Gastrocnemius medialis (tissue), 4 donors: ENCODE measurements around the gene ADGRV1. TPM values are rescaled to one million over a fixed set of nuclear protein-coding genes. Genes with fewer than 3 reads are reported as not detected.
A peak's percentile ranks its signal among the peaks of the same experiment; 100 is the strongest.

ENCODE experiments used
- ATAC-seq, 2 donors: fragments of 150-250 bp; one replicate each; pipeline ENCODE4 v1.9.1; 2016
- DNase-seq, 2 donors: peaks; one replicate each; pipeline ENCODE4 v3.0.0-alpha.2; 2019
- H3K27ac ChIP-seq, 4 donors: fragments of 200-600 bp; sonication (generic); 1 replicate in 1 of 4; 2 replicates in 3 of 4; pipeline ENCODE4 v1.5.1; 2016 to 2018; ENCODE audit warnings: mild to moderate bottlenecking in 2 of 4, moderate library complexity in 1 of 4
- H3K27me3 ChIP-seq, 3 donors: fragments of 200-600 bp; sonication (generic) in 2 of 3; 1 replicate in 1 of 3; 2 replicates in 2 of 3; pipeline versions ENCODE4 v1.5.1 to v1.6.0; 2016 to 2019; ENCODE audit warnings: mild to moderate bottlenecking in 1 of 3, moderate library complexity in 1 of 3
- H3K36me3 ChIP-seq, 2 donors: fragments of 200-600 bp; sonication (generic) in 1 of 2; one replicate each; pipeline ENCODE4 v1.5.1; 2017 to 2018
- H3K4me1 ChIP-seq, 2 donors: fragments of 200-600 bp; sonication (generic) in 1 of 2; one replicate each; pipeline ENCODE4 v1.5.1; 2016 to 2017; ENCODE audit warnings: mild to moderate bottlenecking in 2 of 2
- H3K4me3 ChIP-seq, 4 donors: fragments of 200-600 bp; sonication (generic) in 3 of 4; 1 replicate in 1 of 4; 2 replicates in 3 of 4; pipeline ENCODE4 v1.5.1; 2016 to 2019; ENCODE audit warnings: mild to moderate bottlenecking in 2 of 4
- H3K9me3 ChIP-seq, 3 donors: fragments of 200-600 bp; sonication (generic) in 2 of 3; 1 replicate in 1 of 3; 2 replicates in 2 of 3; pipeline ENCODE4 v1.5.1; 2016 to 2019
- CTCF ChIP-seq, 5 experiments: fragments of 450-650 bp in 3 of 5; fragments of 200-600 bp in 2 of 5; sonication (generic) in 2 of 5; IDR thresholded peaks in 4 of 5; conservative IDR thresholded peaks in 1 of 5; 1 replicate in 4 of 5; 2 replicates in 1 of 5; pipeline ENCODE4 v1.5.1; 2016 to 2019; ENCODE audit warnings: antibody characterized with exemption in 5 of 5, mild to moderate bottlenecking in 3 of 5, moderate library complexity in 3 of 5
- POLR2A ChIP-seq, 2 donors: fragments of 450-650 bp; IDR thresholded peaks; one replicate each; pipeline ENCODE4 v1.6.1; 2017; ENCODE audit warnings: antibody characterized with exemption in 2 of 2, mild to moderate bottlenecking in 2 of 2, moderate library complexity in 2 of 2
- in situ Hi-C, 4 donors: fragments of 200-750 bp; cut with MboI; loops; one replicate each; pipeline versions ENCODE4 v1.15.0 to v1.8.0; 2017; ENCODE audit warnings: low sequenced_read_pairs in 4 of 4
- intact Hi-C: fragments of 100-400 bp; cut with DNase I; formaldehyde crosslinking; loops from one replicate; pipeline ENCODE4 v1.15.1; 2023; ENCODE audit warnings: low total_unique reads
- total RNA-seq, 4 donors: library from RNA; depleted of rRNA; stranded (reverse); fragments of >200 nt; gene quantifications; one replicate each; pipeline versions ENCODE4 v1.1.0 to v1.2.3, GENCODE V29; 2016

The ADGRV1 gene
- total RNA-seq, 4 donors from 2014 or later: 0.22 to 0.41 TPM; not detected in 2

GRCh38 chr5:91146230-91146629 lies 587.6 kb downstream of the ADGRV1 start:
- intact Hi-C loops (no loop called here), in situ Hi-C loops (no loop called here)
- H3K9me3 ChIP-seq: no peaks in the 10 kb centered on the region
- no peak overlapping the region for H3K27ac ChIP-seq
- H3K27me3 ChIP-seq: no peaks in the 10 kb centered on the region
- no peak for DNase-seq
- no peaks in the 10 kb centered on the region for H3K36me3 ChIP-seq
- peak in 1 of 2 donors; percentile 30 for ATAC-seq
- no peak for TF ChIP-seq CTCF (IDR thresholded peaks at IDR 0.05 in 4 of 5, conservative IDR thresholded peaks at IDR 0.05 in 1 of 5)
- no peak for TF ChIP-seq POLR2A (IDR thresholded peaks at IDR 0.05)
- no peak overlapping the region for H3K4me3 ChIP-seq
- H3K4me1 ChIP-seq: peaks cover 0 to 14% of the 10 kb centered on the region in 2 donors

GRCh38 chr5:91146905-91147600 lies 588.5 kb downstream of the ADGRV1 start:
- in situ Hi-C loops: no loop called here
- no peak for DNase-seq
- no peak for TF ChIP-seq CTCF (IDR thresholded peaks at IDR 0.05 in 4 of 5, conservative IDR thresholded peaks at IDR 0.05 in 1 of 5)
- no peak for TF ChIP-seq POLR2A (IDR thresholded peaks at IDR 0.05)
- ATAC-seq: no peak
- Histone ChIP-seq H3K9me3 (no peaks in the 10 kb centered on the region), H3K4me3 (no peak overlapping the region), H3K36me3 (no peaks in the 10 kb centered on the region), H3K4me1 (peaks cover 6 to 19% of the 10 kb centered on the region in 2 donors), H3K27me3 (no peaks in the 10 kb centered on the region), H3K27ac (no peak overlapping the region)
- intact Hi-C loops: no loop called here

- Histone ChIP-seq H3K36me3 (no peaks in the 10 kb centered on the region), H3K4me3 (no peak overlapping the region), H3K4me1 (peaks cover 8 to 15% of the 10 kb centered on the region in 2 donors), H3K27ac (no peak overlapping the region), H3K27me3 (no peaks in the 10 kb centered on the region), H3K9me3 (no peaks in the 10 kb centered on the region)
- in situ Hi-C loops (no loop called here), intact Hi-C loops (no loop called here)
- DNase-seq (no peak), ATAC-seq (no peak)
- TF ChIP-seq POLR2A (IDR thresholded peaks at IDR 0.05) (no peak), CTCF (IDR thresholded peaks at IDR 0.05 in 4 of 5, conservative IDR thresholded peaks at IDR 0.05 in 1 of 5) (no peak)
Observed at GRCh38 chr5:91150234-91150633, 591.6 kb downstream of the ADGRV1 start.

GRCh38 chr5:91150636-91151035 lies 592.0 kb downstream of the ADGRV1 start:
- H3K9me3 ChIP-seq: no peaks in the 10 kb centered on the region
- no peak overlapping the region for H3K4me3 ChIP-seq
- no peak for TF ChIP-seq CTCF (IDR thresholded peaks at IDR 0.05 in 4 of 5, conservative IDR thresholded peaks at IDR 0.05 in 1 of 5)
- no peak for TF ChIP-seq POLR2A (IDR thresholded peaks at IDR 0.05)
- H3K27ac ChIP-seq: no peak overlapping the region
- DNase-seq (no peak), ATAC-seq (no peak)
- H3K4me1 ChIP-seq: peaks cover 8 to 11% of the 10 kb centered on the region in 2 donors
- intact Hi-C loops: no loop called here
- in situ Hi-C loops: no loop called here
- no peaks in the 10 kb centered on the region for H3K36me3 ChIP-seq
- no peaks in the 10 kb centered on the region for H3K27me3 ChIP-seq
